ENCODE measurements around the gene DDX52. TPM values are rescaled to one million over a fixed set of nuclear protein-coding genes. Genes with fewer than 3 reads are reported as not detected.

DDX52 gene
- total and polyA plus RNA-seq, 2 experiments from 2014 or later = 23.5 to 26.7 TPM

- WGBS, 2 experiments (ENCODE audit: low coverage in 1 of 2, low lambda C conversion rate in 2 of 2, missing lambda C conversion rate in 2 of 2) = 23 to 28% methylated on average over 7 of the region's 7 CpGs
- H3K4me1 ChIP-seq (ENCODE audit: insufficient read depth) = peaks cover 22% of the 10 kb centered on the region
- in situ Hi-C loops (cut with MboI) = no loop called here
These were observed 33.1 kb upstream of the DDX52 start for GRCh38 chr17:37676115-37676925.

GRCh38 chr17:37674511-37674910 lies 31.3 kb upstream of the DDX52 start:
- in situ Hi-C loops (cut with MboI) = no loop called here
- WGBS, 2 experiments (ENCODE audit: low coverage in 1 of 2, low lambda C conversion rate in 2 of 2, missing lambda C conversion rate in 2 of 2) = 67 to 74% methylated on average over 1 of the region's 1 CpG
- peaks cover 11% of the 10 kb centered on the region; the same call in 1 of the 2 replicates for H3F3A ChIP-seq (ENCODE audit: insufficient read depth)

More at GRCh38 chr17:37676115-37676925, 33.1 kb upstream of the DDX52 start:
- Histone ChIP-seq H3K4me3 (no peak overlapping the region), H3K79me2 (ENCODE audit: insufficient read depth) (no peaks in the 10 kb centered on the region), H3K27ac (no peak overlapping the region), H3F3A (ENCODE audit: insufficient read depth) (peaks cover 11% of the 10 kb centered on the region; the same call in 1 of the 2 replicates), H2AFZ (no peak overlapping the region), H3K4me2 (ENCODE audit: unreplicated experiment) (no peak overlapping the region), H3K36me3 (ENCODE audit: low read depth) (no peaks in the 10 kb centered on the region), H3K9me3 (ENCODE audit: low read depth) (no peaks in the 10 kb centered on the region), H4K20me1 (ENCODE audit: insufficient read depth) (no peaks in the 10 kb centered on the region), H3K27me3 (replicated peaks; ENCODE audit: insufficient read depth) (no peaks in the 10 kb centered on the region), H3K9ac (no peak overlapping the region), H3K9me2 (ENCODE audit: insufficient read depth) (no peaks in the 10 kb centered on the region)
- peak; percentile 20 for DNase-seq
- no peak for TF ChIP-seq EZH2phosphoT487 (IDR thresholded peaks at IDR 0.05; ENCODE audit: insufficient read depth, low read depth)

GRCh38 chr17:37673386-37673785 lies 30.1 kb upstream of the DDX52 start:
- in situ Hi-C loops (cut with MboI) = no loop called here
- H3K36me3 ChIP-seq (ENCODE audit: low read depth) = no peaks in the 10 kb centered on the region
- no peaks in the 10 kb centered on the region for H3K9me2 ChIP-seq (ENCODE audit: insufficient read depth)
- no peaks in the 10 kb centered on the region for H4K20me1 ChIP-seq (ENCODE audit: insufficient read depth)
- TF ChIP-seq EZH2phosphoT487 (IDR thresholded peaks at IDR 0.05; ENCODE audit: insufficient read depth, low read depth) (no peak), EZH2 (IDR thresholded peaks at IDR 0.05; ENCODE audit: insufficient read depth, poor library complexity, severe bottlenecking) (no peak)
- peaks cover 27% of the 10 kb centered on the region for H3K4me1 ChIP-seq (ENCODE audit: insufficient read depth)
- H3K9ac ChIP-seq = no peak overlapping the region
- H3K27me3 ChIP-seq (replicated peaks; ENCODE audit: insufficient read depth) = no peaks in the 10 kb centered on the region
- 74 to 100% methylated on average over 2 of the region's 2 CpGs for WGBS, 2 experiments (ENCODE audit: low coverage in 1 of 2, low lambda C conversion rate in 2 of 2, missing lambda C conversion rate in 2 of 2)
- peak; percentile 1 for DNase-seq
- H3K79me2 ChIP-seq (ENCODE audit: insufficient read depth) = no peaks in the 10 kb centered on the region
- H3K4me2 ChIP-seq (ENCODE audit: unreplicated experiment) = no peak overlapping the region
- H2AFZ ChIP-seq = no peak overlapping the region
- H3K9me3 ChIP-seq (ENCODE audit: low read depth) = no peaks in the 10 kb centered on the region
- H3F3A ChIP-seq (ENCODE audit: insufficient read depth) = peaks cover 11% of the 10 kb centered on the region; the same call in 1 of the 2 replicates
- H3K4me3 ChIP-seq = no peak overlapping the region
- H3K27ac ChIP-seq = no peak overlapping the region

More at GRCh38 chr17:37674511-37674910, 31.3 kb upstream of the DDX52 start:
- no peaks in the 10 kb centered on the region for H4K20me1 ChIP-seq (ENCODE audit: insufficient read depth)
- no peaks in the 10 kb centered on the region for H3K36me3 ChIP-seq (ENCODE audit: low read depth)
- H3K27ac ChIP-seq = no peak overlapping the region
- no peaks in the 10 kb centered on the region for H3K27me3 ChIP-seq (replicated peaks; ENCODE audit: insufficient read depth)
- no peak overlapping the region for H3K9ac ChIP-seq
- H3K4me2 ChIP-seq (ENCODE audit: unreplicated experiment) = no peak overlapping the region
- H2AFZ ChIP-seq = no peak overlapping the region
- DNase-seq = no peak
- H3K79me2 ChIP-seq (ENCODE audit: insufficient read depth) = no peaks in the 10 kb centered on the region
- TF ChIP-seq EZH2 (IDR thresholded peaks at IDR 0.05; ENCODE audit: insufficient read depth, poor library complexity, severe bottlenecking) (no peak), EZH2phosphoT487 (IDR thresholded peaks at IDR 0.05; ENCODE audit: insufficient read depth, low read depth) (no peak)
- H3K9me3 ChIP-seq (ENCODE audit: low read depth) = no peaks in the 10 kb centered on the region
- peaks cover 27% of the 10 kb centered on the region for H3K4me1 ChIP-seq (ENCODE audit: insufficient read depth)
- no peak overlapping the region for H3K4me3 ChIP-seq
- no peaks in the 10 kb centered on the region for H3K9me2 ChIP-seq (ENCODE audit: insufficient read depth)

- H3K79me2 ChIP-seq (ENCODE audit: insufficient read depth) = no peaks in the 10 kb centered on the region
- no peaks in the 10 kb centered on the region for H3K9me3 ChIP-seq (ENCODE audit: low read depth)
- peak overlapping the region; percentile 62 for H2AFZ ChIP-seq
- H3F3A ChIP-seq (ENCODE audit: insufficient read depth) = peaks cover 11% of the 10 kb centered on the region; the same call in 1 of the 2 replicates
- no peaks in the 10 kb centered on the region for H3K9me2 ChIP-seq (ENCODE audit: insufficient read depth)
- peak overlapping the region; percentile 76 for H3K4me2 ChIP-seq (ENCODE audit: unreplicated experiment)
- no peak for TF ChIP-seq EZH2 (IDR thresholded peaks at IDR 0.05; ENCODE audit: insufficient read depth, poor library complexity, severe bottlenecking)
- no peak for TF ChIP-seq EZH2phosphoT487 (IDR thresholded peaks at IDR 0.05; ENCODE audit: insufficient read depth, low read depth)
- DNase-seq = peak; percentile 50
- no peaks in the 10 kb centered on the region for H3K27me3 ChIP-seq (replicated peaks; ENCODE audit: insufficient read depth)
- in situ Hi-C loops (cut with MboI) = no loop called here
- peak overlapping the region; percentile 41 for H3K4me3 ChIP-seq
- no peaks in the 10 kb centered on the region for H4K20me1 ChIP-seq (ENCODE audit: insufficient read depth)
- H3K9ac ChIP-seq = peak overlapping the region; percentile 8; the same call in 1 of the 2 replicates
- H3K4me1 ChIP-seq (ENCODE audit: insufficient read depth) = peaks cover 27% of the 10 kb centered on the region
- H3K27ac ChIP-seq = peak overlapping the region; percentile 75
- no peaks in the 10 kb centered on the region for H3K36me3 ChIP-seq (ENCODE audit: low read depth)
- 60 to 79% methylated on average over 3 of the region's 3 CpGs for WGBS, 2 experiments (ENCODE audit: low coverage in 1 of 2, low lambda C conversion rate in 2 of 2, missing lambda C conversion rate in 2 of 2)
These were observed 29.4 kb upstream of the DDX52 start for GRCh38 chr17:37672548-37673078.

Data from GM23248 (cell line).